IMR-90 (cell line): ENCODE results near the gene LTBP1. TPM values are rescaled to one million over a fixed set of nuclear protein-coding genes. Genes with fewer than 3 reads are reported as not detected.

Experiments
- ATAC-seq: fragments of 200-7000 bp; cut with Tn5 transposase; 2 replicates; pipeline ENCODE4 v1.9.1; 2020; ENCODE audit warnings: low read depth, mild to moderate bottlenecking, moderate library complexity
- BruUV-seq: library from RNA; stranded (reverse); fragments of 400-500 nt; replicated peaks from 2 replicates; lab custom pipeline; 2021; lab: Mats Ljungman, UMichigan
- CTCF ChIA-PET: fragments of 300-600 bp; formaldehyde crosslinking; extraction: SDS; loops from one replicate; lab custom pipeline; 2021; ENCODE audit warnings: antibody characterized with exemption; lab: Yijun Ruan, JAX
- POLR2A ChIA-PET: fragments of 300-600 bp; sonication (Branson Sonifier 250); formaldehyde crosslinking; loops from one replicate; lab custom pipeline; 2022; ENCODE audit warnings: antibody characterized with exemption; ENCODE audit not compliant: unreplicated experiment; lab: Charles Lee
- DNase-seq: peaks from one replicate; pipeline ENCODE4 v3.0.0; 2013
- H2AFZ ChIP-seq: replicated peaks from 2 replicates; pipeline ENCODE3; 2013; ENCODE audit warnings: low read length, mild to moderate bottlenecking; ENCODE audit not compliant: poor library complexity
- H2AK5ac ChIP-seq: 2 replicates; pipeline ENCODE4 v1.6.1; 2013; ENCODE audit warnings: low read depth, low read length, inconsistent platforms
- H2AK9ac ChIP-seq: replicated peaks from 2 replicates; pipeline ENCODE3; 2013; ENCODE audit warnings: mild to moderate bottlenecking, low read depth, low read length, moderate library complexity; ENCODE audit not compliant: poor library complexity
- H2BK120ac ChIP-seq: 2 replicates; pipeline ENCODE4 v1.6.1; 2013; ENCODE audit warnings: low read depth, low read length, inconsistent platforms
- H2BK15ac ChIP-seq: 3 replicates; pipeline ENCODE4 v1.6.1; 2013; ENCODE audit warnings: low read depth, low read length, inconsistent platforms
- H2BK20ac ChIP-seq: 2 replicates; pipeline ENCODE4 v1.6.1; 2013; ENCODE audit warnings: low read depth, mild to moderate bottlenecking, inconsistent platforms, low read length, moderate library complexity
- H2BK5ac ChIP-seq: 2 replicates; pipeline ENCODE4 v1.6.1; 2013; ENCODE audit warnings: mild to moderate bottlenecking, low read depth, low read length, inconsistent platforms; ENCODE audit not compliant: poor library complexity, severe bottlenecking
- H3K14ac ChIP-seq: replicated peaks from 2 replicates; pipeline ENCODE4 v1.6.1; 2013; ENCODE audit warnings: low read depth, low read length, inconsistent platforms
- H3K18ac ChIP-seq: 2 replicates; pipeline ENCODE4 v1.6.1; 2013; ENCODE audit warnings: low read depth, low read length, control low read depth
- H3K23ac ChIP-seq: 2 replicates; pipeline ENCODE4 v1.6.1; 2013; ENCODE audit warnings: low read depth, low read length, inconsistent platforms
- H3K27ac ChIP-seq: 2 replicates; pipeline ENCODE4 v1.5.1; 2013; ENCODE audit warnings: mild to moderate bottlenecking, control low read depth, low read length; ENCODE audit not compliant: insufficient read depth
- H3K27me3 ChIP-seq: 2 replicates; pipeline ENCODE4 v1.6.1; 2013; ENCODE audit warnings: low read length; ENCODE audit not compliant: control insufficient read depth, insufficient read depth
- H3K36me3 ChIP-seq: 2 replicates; pipeline ENCODE4 v1.6.1; 2013; ENCODE audit warnings: low read length, mixed read lengths; ENCODE audit not compliant: control insufficient read depth, insufficient read depth
- H3K4ac ChIP-seq: 2 replicates; pipeline ENCODE4 v1.6.1; 2013; ENCODE audit warnings: low read depth, low read length, inconsistent platforms
- H3K4me1 ChIP-seq: 2 replicates; pipeline ENCODE4 v1.6.1; 2013; ENCODE audit warnings: low read length, mixed read lengths; ENCODE audit not compliant: control insufficient read depth, insufficient read depth
- H3K4me2 ChIP-seq: 2 replicates; pipeline ENCODE4 v1.6.1; 2013; ENCODE audit warnings: low read depth, mild to moderate bottlenecking, control low read depth, low read length, moderate library complexity
- H3K4me3 ChIP-seq: 2 replicates; pipeline ENCODE4 v1.5.1; 2013; ENCODE audit warnings: low read depth, mild to moderate bottlenecking, control low read depth, low read length, moderate library complexity; ENCODE audit not compliant: insufficient read depth
- H3K56ac ChIP-seq: 2 replicates; pipeline ENCODE4 v1.6.1; 2013; ENCODE audit warnings: low read length, inconsistent platforms; ENCODE audit not compliant: insufficient read depth; ENCODE audit errors: extremely low read depth
- H3K79me1 ChIP-seq, 2 experiments: 2 replicates each; pipeline ENCODE4 v1.6.1; 2013; ENCODE audit warnings: low read length in 2 of 2, inconsistent platforms in 1 of 2, low read depth in 1 of 2
- H3K9ac ChIP-seq: 2 replicates; pipeline ENCODE4 v1.6.1; 2013; ENCODE audit warnings: low read depth, low read length, control low read depth
- H3K9me1 ChIP-seq: 2 replicates; pipeline ENCODE4 v1.6.1; 2013; ENCODE audit warnings: low read length, inconsistent platforms; ENCODE audit not compliant: insufficient read depth
- H3K9me3 ChIP-seq: 2 replicates; pipeline ENCODE4 v1.6.1; 2013; ENCODE audit warnings: low read length; ENCODE audit not compliant: control insufficient read depth, insufficient read depth
- H4K20me1 ChIP-seq: 2 replicates; pipeline ENCODE4 v1.6.1; 2013; ENCODE audit warnings: low read length, inconsistent platforms; ENCODE audit not compliant: insufficient read depth
- H4K5ac ChIP-seq: 2 replicates; pipeline ENCODE4 v1.6.1; 2013; ENCODE audit warnings: mild to moderate bottlenecking, low read depth, low read length, control low read depth
- H4K8ac ChIP-seq, 2 experiments: 2 replicates each; pipeline ENCODE4 v1.6.1; 2013; ENCODE audit warnings: low read depth in 2 of 2, low read length in 2 of 2, control low read depth in 1 of 2, inconsistent platforms in 1 of 2
- H4K91ac ChIP-seq: 2 replicates; pipeline ENCODE4 v1.6.1; 2013; ENCODE audit warnings: low read depth, low read length, inconsistent platforms; ENCODE audit not compliant: insufficient read depth
- BHLHE40 ChIP-seq: fragments of 150-350 bp; IDR thresholded peaks from 2 replicates; pipeline ENCODE4 v1.6.1; 2016; ENCODE audit warnings: mild to moderate bottlenecking, low read depth, low read length
- CEBPB ChIP-seq: IDR thresholded peaks from 2 replicates; pipeline ENCODE4 v1.6.1; 2012; ENCODE audit warnings: low read depth, low read length, improper control_type of control experiment
- CHD1 ChIP-seq: IDR thresholded peaks from 2 replicates; pipeline ENCODE4 v1.6.1; 2012; ENCODE audit warnings: low read depth, low read length, improper control_type of control experiment
- CTCF ChIP-seq: conservative IDR thresholded peaks from 2 replicates; pipeline ENCODE4 v1.5.1; 2012; ENCODE audit warnings: mild to moderate bottlenecking, low read depth, low read length, improper control_type of control experiment
- MAFK ChIP-seq: IDR thresholded peaks from 2 replicates; pipeline ENCODE4 v1.6.1; 2012; ENCODE audit warnings: low read depth, low read length, improper control_type of control experiment
- MAZ ChIP-seq: IDR thresholded peaks from 2 replicates; pipeline ENCODE4 v1.6.1; 2012; ENCODE audit warnings: low read depth, mild to moderate bottlenecking, low read length, improper control_type of control experiment, moderate library complexity, borderline replicate concordance
- MXI1 ChIP-seq: IDR thresholded peaks from 2 replicates; pipeline ENCODE4 v1.6.1; 2012; ENCODE audit warnings: low read depth, mild to moderate bottlenecking, low read length, moderate library complexity, borderline replicate concordance
- POLR2A ChIP-seq: IDR thresholded peaks from 2 replicates; pipeline ENCODE4 v1.6.1; 2012; ENCODE audit warnings: mild to moderate bottlenecking, low read depth, low read length
- RCOR1 ChIP-seq: IDR thresholded peaks from 2 replicates; pipeline ENCODE4 v1.6.1; 2012; ENCODE audit warnings: mild to moderate bottlenecking, low read length, improper control_type of control experiment; ENCODE audit not compliant: insufficient replicate concordance
- RFX5 ChIP-seq: IDR thresholded peaks from 2 replicates; pipeline ENCODE4 v1.8.0; 2012; ENCODE audit warnings: low read depth, mild to moderate bottlenecking, low read length, moderate library complexity
- WGBS, 2 experiments: methylation state at CpG; one replicate each; pipeline versions ENCODE4 v1.1.5 to v1.1.7; 2013; ENCODE audit warnings: missing lambda C conversion rate in 2 of 2; ENCODE audit not compliant: insufficient read length in 1 of 2; ENCODE audit errors: extremely low coverage in 2 of 2; 5-methylcytosine and 5-hydroxymethylcytosine counted together
- dilution Hi-C: fragments of 300-500 bp; cut with HindIII; formaldehyde crosslinking; loops from one replicate; pipeline ENCODE4 v1.14.3; 2018; ENCODE audit warnings: low sequenced_read_pairs; ENCODE audit not compliant: unreplicated experiment
- in situ Hi-C: fragments of 300-500 bp; cut with MboI; formaldehyde crosslinking; loops from 3 replicates; pipeline ENCODE4 v1.14.3; 2019; ENCODE audit warnings: low sequenced_read_pairs, inconsistent platforms, mixed read lengths
- intact Hi-C: fragments of 100-400 bp; cut with micrococcal nuclease; formaldehyde crosslinking; loops from 2 replicates; pipeline ENCODE4 v1.10.0; 2022
- polyA plus RNA-seq, 3 experiments: library from polyadenylated mRNA; depleted of rRNA; stranded (reverse); fragments of >200 nt; gene quantifications; 2 replicates each; pipeline ENCODE4 v1.2.3, GENCODE V29; 2012; ENCODE audit warnings: low replicate concordance in 1 of 3
- total RNA-seq: library from RNA; depleted of rRNA; stranded (reverse); fragments of >200 nt; gene quantifications from 2 replicates; pipeline ENCODE4 v1.2.3, GENCODE V29; 2012

Gene LTBP1
- total and polyA plus RNA-seq, 2 of the 4 experiments (the other 2 are of a cell fraction) = 235 to 326 TPM

GRCh38 chr2:33074197-33074596 is 127.4 kb downstream of the LTBP1 start:
- H4K8ac ChIP-seq = no peak overlapping the region
- H3K27me3 ChIP-seq = no peaks in the 10 kb centered on the region
- H3K56ac ChIP-seq = no peak overlapping the region
- H4K91ac ChIP-seq = no peak overlapping the region
- H3K18ac ChIP-seq = no peak overlapping the region
- H3K23ac ChIP-seq = no peak overlapping the region
- DNase-seq = no peak
- H3K4me2 ChIP-seq = no peak overlapping the region
- no peak overlapping the region for H2BK120ac ChIP-seq
- H3K14ac ChIP-seq = no peak overlapping the region
- H3K4ac ChIP-seq = no peak overlapping the region
- dilution Hi-C loops (no loop called here), in situ Hi-C loops (no loop called here), intact Hi-C loops (no loop called here)
- H3K79me1 ChIP-seq = peaks cover 18 to 37% of the 10 kb centered on the region in 2 experiments
- WGBS, 2 experiments = no CpG with 5 or more reads among the region's 6 CpGs
- TF ChIP-seq MAZ (no peak), CHD1 (no peak), RCOR1 (no peak), MAFK (no peak), BHLHE40 (no peak), RFX5 (no peak), CTCF (no peak), POLR2A (no peak), CEBPB (no peak), MXI1 (no peak)
- H2BK20ac ChIP-seq = no peak overlapping the region
- no peak overlapping the region for H2AK9ac ChIP-seq
- no peak for ATAC-seq
- ChIA-PET CTCF (interaction anchor here (1.0 kb wide), 1 partner anchor 25 kb away, joined by 3 read pairs; no protein-coding TSS in a partner anchor), POLR2A (no interaction called here)
- no TSS peak for BruUV-seq
- H4K5ac ChIP-seq = no peak overlapping the region
- H3K9me1 ChIP-seq = peaks cover 12% of the 10 kb centered on the region
- no peak overlapping the region for H3K4me3 ChIP-seq
- H2BK5ac ChIP-seq = no peak overlapping the region
- H2AFZ ChIP-seq = no peak overlapping the region
- no peak overlapping the region for H2BK15ac ChIP-seq
- H3K4me1 ChIP-seq = peaks cover 17% of the 10 kb centered on the region
- H3K9me3 ChIP-seq = no peaks in the 10 kb centered on the region
- no peak overlapping the region for H2AK5ac ChIP-seq
- H3K27ac ChIP-seq = no peak overlapping the region
- no peaks in the 10 kb centered on the region for H3K36me3 ChIP-seq
- peaks cover 4% of the 10 kb centered on the region for H4K20me1 ChIP-seq
- no peak overlapping the region for H3K9ac ChIP-seq
